ENCODE measurements around the gene ATP13A2.

The ATP13A2 gene, protein sequence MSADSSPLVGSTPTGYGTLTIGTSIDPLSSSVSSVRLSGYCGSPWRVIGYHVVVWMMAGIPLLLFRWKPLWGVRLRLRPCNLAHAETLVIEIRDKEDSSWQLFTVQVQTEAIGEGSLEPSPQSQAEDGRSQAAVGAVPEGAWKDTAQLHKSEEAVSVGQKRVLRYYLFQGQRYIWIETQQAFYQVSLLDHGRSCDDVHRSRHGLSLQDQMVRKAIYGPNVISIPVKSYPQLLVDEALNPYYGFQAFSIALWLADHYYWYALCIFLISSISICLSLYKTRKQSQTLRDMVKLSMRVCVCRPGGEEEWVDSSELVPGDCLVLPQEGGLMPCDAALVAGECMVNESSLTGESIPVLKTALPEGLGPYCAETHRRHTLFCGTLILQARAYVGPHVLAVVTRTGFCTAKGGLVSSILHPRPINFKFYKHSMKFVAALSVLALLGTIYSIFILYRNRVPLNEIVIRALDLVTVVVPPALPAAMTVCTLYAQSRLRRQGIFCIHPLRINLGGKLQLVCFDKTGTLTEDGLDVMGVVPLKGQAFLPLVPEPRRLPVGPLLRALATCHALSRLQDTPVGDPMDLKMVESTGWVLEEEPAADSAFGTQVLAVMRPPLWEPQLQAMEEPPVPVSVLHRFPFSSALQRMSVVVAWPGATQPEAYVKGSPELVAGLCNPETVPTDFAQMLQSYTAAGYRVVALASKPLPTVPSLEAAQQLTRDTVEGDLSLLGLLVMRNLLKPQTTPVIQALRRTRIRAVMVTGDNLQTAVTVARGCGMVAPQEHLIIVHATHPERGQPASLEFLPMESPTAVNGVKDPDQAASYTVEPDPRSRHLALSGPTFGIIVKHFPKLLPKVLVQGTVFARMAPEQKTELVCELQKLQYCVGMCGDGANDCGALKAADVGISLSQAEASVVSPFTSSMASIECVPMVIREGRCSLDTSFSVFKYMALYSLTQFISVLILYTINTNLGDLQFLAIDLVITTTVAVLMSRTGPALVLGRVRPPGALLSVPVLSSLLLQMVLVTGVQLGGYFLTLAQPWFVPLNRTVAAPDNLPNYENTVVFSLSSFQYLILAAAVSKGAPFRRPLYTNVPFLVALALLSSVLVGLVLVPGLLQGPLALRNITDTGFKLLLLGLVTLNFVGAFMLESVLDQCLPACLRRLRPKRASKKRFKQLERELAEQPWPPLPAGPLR

DNA sequence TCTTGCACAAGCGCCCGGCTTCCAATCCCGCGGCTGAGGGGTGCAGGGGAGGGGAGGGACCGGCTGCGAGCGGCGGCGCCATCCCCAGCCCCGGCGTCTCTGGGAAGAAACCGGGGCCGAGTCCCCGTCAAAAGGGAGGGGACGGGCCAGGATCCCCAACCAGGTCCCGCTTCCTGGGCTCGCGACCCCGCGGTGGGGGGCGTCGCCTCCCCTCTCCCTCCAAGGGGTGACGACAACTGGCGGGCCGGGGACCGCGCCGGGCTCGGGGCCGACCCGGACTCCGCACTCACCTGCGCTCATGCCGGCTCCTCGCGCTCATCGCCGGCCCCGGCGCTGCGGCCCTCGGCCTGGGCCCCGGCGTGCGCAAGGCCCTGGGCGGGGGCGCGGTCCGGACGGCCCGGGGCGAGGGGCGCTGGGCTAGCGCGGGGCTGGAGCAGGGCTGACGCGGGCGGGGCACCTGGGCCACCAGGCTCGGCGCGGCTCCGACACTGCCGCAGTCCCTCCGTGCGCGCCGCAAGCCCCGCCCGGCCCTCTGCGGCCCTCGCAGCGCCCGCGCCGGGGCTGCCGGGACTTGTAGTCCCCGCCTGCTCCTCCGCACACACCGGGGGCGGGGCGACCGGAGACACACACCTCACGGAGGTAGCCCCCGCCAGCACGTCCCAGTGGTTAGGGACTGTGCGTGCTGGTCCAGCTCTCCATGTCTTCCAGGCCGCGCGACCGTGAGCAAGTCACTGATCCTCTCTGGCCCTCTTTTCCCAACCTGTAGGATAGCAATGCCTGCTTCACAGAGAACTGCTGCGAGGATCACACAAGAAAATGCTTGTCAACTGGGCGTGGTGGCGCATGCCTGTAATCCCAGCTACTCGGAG, at the start of gene ATP13A2:
TSS of gene ATP13A2 (minus strand) at position 490 of the 869 bp plus-strand sequence. CDS start at position 300, 190 bp downstream.
- in situ Hi-C loops (cut with MboI; ENCODE audit: low sequenced_read_pairs): no loop called here

- in situ Hi-C loops (cut with MboI; ENCODE audit: low sequenced_read_pairs): no loop called here
These were observed 49.8 kb upstream of the ATP13A2 start for GRCh38 chr1:17061486-17061885.

DNA sequence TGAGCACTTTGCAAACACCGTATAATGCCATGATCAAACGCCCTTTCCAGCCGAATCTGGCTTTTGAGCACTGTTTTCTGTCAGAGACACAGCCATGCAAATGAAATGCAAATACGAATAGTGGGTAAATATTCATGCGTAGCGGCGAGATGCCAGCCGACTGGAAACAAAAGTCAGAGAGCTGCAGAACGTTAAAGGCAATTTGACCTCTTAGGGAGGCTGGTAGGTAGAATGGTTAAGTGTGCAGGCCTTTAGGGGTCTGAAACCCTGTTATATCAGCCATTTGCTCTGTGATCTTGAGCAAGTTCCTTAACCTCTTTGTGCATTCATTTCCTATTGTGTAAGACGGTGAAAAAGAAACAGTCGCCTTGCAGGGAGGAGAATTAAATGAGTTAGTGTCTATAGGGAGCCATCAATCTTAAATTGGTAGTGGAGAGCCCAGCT, 48.6 kb upstream of the ATP13A2 start:
- in situ Hi-C loops (cut with MboI; ENCODE audit: low sequenced_read_pairs): no loop called here

- in situ Hi-C loops (cut with MboI; ENCODE audit: low sequenced_read_pairs): no loop called here
These were observed 47.9 kb upstream of the ATP13A2 start for GRCh38 chr1:17059391-17060305.

DNA sequence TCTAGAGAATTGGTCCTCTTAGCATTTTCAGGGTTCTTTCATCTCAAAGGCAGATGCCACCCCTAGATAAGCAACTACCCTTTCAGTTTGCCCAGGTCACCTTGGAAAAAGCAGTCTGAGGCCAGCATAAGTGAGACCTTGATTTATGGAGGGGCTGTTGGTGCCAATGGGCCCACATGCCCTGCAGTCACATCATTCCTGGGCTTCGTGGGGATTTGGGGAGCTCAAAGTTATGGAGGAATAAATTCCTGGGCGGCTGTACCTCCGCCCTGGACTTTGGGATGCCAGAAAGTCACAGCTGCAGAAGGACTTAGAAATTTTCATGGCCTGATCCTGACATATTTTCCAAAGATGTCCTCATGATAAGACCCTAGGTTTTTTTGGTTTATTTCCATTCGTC, 44.8 kb upstream of the ATP13A2 start:
- in situ Hi-C loops (cut with MboI; ENCODE audit: low sequenced_read_pairs): no loop called here

DNA sequence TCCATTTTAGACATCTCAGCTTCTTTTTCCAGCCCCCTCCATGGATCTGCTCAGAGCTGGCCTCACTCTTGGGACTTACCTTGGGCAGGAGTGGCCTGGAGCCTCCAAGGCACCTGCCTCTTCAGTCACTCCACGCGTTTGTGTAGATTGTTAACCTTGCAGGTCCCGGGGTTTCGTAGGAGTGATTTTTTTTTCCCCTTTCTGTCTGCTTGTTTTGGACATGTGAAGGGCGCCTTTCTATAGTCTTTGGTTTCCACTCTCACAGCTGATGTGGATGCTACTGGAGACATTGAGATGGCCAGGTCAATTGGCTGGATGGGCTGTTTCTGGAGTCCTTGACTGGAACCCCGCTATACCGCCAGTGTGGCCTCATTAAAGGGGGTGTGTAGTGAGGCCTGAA, 44.1 kb upstream of the ATP13A2 start:
- in situ Hi-C loops (cut with MboI; ENCODE audit: low sequenced_read_pairs): no loop called here

- in situ Hi-C loops (cut with MboI; ENCODE audit: low sequenced_read_pairs): no loop called here
These were observed 42.1 kb upstream of the ATP13A2 start, which contains the start of gene SDHB for GRCh38 chr1:17053685-17054410. SDHB (minus strand) TSS chr1:17054032; CDS start chr1:17054019, 13 bp downstream.

DNA sequence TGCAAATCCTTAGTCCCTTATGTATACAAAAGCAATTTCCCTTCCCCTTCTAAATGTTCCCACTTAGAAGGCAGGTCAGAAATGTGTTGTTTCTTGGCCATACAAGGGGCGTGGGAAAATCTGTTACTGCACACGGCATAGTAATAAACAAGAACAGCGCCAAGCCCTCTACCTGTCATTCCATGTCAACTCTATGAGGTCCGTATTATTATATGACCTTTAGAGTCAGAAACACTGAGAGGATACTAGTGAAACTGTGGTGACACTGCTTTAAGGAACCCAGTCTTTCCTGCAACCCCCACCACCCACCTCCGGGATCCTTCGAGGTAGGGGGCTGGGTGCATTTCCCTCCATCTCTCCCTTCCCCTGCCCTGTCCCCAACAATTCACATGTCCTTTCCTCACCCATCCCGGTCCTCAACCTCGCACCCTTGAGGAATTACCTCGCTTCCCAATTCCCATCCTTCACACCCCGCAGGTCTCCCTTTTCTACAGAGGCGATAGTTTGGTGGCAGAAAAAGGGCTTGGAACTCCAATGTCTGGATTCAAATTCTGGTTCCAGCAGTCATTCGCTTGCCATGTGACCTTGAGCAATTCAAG, 41.5 kb upstream of the ATP13A2 start:
- in situ Hi-C loops (cut with MboI; ENCODE audit: low sequenced_read_pairs): no loop called here

GRCh38 chr1:17052641-17053040, 40.9 kb upstream of the ATP13A2 start:
- in situ Hi-C loops (cut with MboI; ENCODE audit: low sequenced_read_pairs): no loop called here

GRCh38 chr1:17052038-17052437, 40.3 kb upstream of the ATP13A2 start:
- in situ Hi-C loops (cut with MboI; ENCODE audit: low sequenced_read_pairs): no loop called here

DNA sequence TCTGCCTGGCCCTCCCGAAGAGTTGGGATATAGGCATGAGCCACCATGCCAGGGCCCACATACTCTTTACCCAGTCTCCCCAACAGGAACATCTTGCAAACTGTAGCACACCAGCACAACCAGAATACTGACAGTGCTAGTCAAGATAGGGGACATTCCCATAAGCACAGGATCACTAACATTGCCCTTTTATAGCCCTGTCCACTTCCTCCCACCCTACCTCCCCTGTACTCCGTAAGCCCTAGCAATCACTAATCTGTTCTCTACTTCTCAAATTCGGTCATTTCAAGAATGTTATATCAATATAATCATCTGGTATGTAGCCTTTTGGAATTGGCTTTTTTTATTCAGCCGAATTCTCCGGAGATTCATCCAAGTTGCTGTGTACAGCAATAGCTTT, 36.2 kb upstream of the ATP13A2 start:
- in situ Hi-C loops (cut with MboI; ENCODE audit: low sequenced_read_pairs): no loop called here

GRCh38 chr1:17046334-17046657, 34.6 kb upstream of the ATP13A2 start:
- in situ Hi-C loops (cut with MboI; ENCODE audit: low sequenced_read_pairs): no loop called here

DNA sequence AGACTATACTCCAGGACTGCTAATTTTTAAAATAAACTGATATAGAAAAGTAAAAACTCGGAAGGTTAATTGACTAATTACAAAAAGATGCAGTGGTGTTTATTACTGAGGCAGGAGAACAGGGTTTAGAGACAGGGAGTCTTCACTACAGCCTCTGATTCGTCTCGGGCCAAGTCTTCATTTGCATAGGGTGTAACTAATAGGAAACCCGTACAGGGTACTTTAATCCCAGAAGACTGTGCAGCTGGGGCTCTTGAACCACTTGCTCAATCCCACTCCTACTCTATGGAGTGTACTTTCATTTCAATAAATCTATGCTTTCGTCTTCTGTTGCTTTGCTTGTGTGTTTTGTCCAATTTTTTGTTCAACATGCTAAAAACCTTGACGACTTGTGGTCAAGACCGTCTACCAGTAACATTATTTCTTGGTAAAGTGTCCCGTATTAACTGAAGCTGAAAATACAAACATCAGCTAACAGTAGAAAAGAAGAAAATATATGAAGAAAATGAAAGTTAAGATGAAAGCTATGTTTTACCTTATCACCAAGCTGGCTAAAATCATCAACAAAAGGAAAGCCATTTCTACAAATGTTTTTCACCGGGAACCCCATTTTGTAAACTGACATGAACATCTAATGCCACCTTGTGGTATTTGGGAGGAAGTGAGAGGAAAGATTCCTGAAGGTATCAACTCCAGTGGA, 34.1 kb upstream of the ATP13A2 start:
- in situ Hi-C loops (cut with MboI; ENCODE audit: low sequenced_read_pairs): no loop called here

DNA sequence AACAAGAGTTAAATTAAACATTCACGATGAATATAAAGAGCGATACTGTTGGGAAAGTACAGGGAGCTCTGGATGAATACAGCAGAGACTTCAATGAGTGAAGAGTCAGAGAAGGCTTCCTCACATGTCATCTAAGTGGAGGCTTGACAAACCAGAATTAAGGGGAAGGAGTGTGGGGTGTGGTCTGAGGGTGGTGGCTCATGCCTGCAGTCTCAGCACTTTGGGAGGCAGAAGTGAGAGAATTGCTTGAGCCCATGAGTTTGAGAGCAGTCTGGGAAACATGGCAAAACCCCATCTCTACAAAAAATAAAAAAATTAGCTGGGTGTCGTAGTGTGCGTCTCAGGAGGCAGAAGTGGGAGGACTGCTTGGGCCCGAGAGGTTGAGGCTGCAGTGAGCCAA, 33.4 kb upstream of the ATP13A2 start:
- in situ Hi-C loops (cut with MboI; ENCODE audit: low sequenced_read_pairs): no loop called here

DNA sequence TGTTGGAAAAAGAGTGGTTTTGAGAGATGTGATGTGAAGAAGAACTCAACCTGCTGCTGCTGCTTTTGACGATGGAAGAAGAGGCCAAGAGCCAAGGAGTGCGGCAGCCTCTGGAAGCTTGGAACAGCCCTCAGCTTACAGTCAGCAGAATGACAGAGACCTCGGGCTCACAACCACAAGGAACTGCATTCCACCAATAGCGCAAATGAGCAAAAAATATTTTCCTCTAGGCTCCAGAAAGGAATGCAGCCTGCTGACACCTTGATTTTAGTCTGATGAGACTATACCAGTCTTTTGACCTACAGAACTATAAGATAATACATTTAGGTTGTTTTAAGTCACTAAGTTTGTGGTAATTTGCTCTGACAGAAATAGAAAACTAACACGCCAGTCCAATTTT, 31.9 kb upstream of the ATP13A2 start:
- in situ Hi-C loops (cut with MboI; ENCODE audit: low sequenced_read_pairs): no loop called here

DNA sequence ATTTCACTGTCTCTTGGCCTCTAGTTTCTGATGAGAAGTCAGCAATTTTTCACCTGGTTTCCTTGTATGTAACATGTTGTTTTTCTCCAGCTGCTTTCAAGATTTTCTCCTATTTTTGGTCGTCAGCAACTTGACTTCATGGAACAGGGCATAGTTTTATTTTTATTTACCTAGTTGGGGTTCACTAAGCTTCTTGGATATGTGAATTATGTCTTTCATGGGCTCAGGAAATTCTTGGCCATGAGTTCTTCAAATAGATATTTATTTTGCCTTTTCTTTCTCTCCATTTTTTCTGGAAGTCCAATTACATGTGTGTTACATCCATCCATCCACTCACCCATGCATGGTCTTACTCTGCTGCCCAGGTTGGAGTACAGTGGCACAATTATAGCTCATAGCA, 28.4 kb upstream of the ATP13A2 start:
- in situ Hi-C loops (cut with MboI; ENCODE audit: low sequenced_read_pairs): no loop called here

DNA sequence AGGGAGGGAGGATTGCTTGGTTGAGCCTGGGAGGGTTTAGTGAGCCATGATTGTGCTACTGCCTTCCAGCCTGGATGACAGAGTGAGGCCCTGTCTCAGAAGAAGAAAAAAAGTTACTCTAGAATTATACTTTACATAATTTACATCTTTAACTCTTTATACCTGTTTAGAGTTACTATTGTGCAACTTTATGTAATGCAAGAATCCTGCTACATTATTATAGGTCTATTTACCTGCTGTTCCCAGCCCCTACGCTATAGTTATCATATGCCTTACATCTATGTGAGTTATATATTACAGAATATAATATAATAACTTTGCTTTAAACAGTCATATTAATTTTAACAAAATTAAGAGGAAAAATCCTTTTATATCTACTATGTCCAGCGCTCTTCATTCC, 27.8 kb upstream of the ATP13A2 start:
- in situ Hi-C loops (cut with MboI; ENCODE audit: low sequenced_read_pairs): no loop called here

DNA sequence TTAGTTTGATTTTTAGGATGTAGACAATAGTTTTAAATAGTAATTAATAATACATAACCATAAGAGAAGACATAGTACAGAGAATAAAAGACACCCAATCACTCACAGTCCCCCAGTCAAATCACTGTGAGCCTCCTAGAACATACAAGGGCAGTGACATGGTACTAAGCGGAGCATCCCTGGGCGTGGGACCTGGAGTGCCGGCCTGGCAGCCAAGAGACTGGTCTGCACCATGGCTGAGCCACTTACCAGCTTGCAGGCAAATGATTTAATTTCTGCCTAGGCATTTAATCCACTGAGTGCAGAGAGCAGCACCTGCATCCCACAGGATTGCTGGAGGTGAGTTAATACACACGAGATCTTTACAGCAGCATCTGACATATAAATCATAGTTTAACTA, 21.8 kb upstream of the ATP13A2 start:
- in situ Hi-C loops (cut with MboI; ENCODE audit: low sequenced_read_pairs): no loop called here

All from hTERT RPE-1 (cell line).